Bronchial epithelial cell (primary cell): Measurements from ENCODE around the gene ANKRD53. TPM values are rescaled to one million over a fixed set of nuclear protein-coding genes. Genes with fewer than 3 reads are reported as not detected.
A peak's percentile ranks its signal among the peaks of the same experiment; 100 is the strongest.
"Not testable (repeated sequence)": the region's sequence is repeated elsewhere in the genome, so short reads cannot be mapped to it uniquely, and the experiment has no call there.

ENCODE experiments used
- DNase-seq: peaks from one replicate; pipeline ENCODE4 v3.0.0-alpha.2; 2010; ENCODE audit warnings: low read depth
- FAIRE-seq: peaks from 2 replicates; lab custom pipeline; 2011; peaks lifted over from hg19 to GRCh38; lab: Jason Lieb, UNC
- H3K27me3 ChIP-seq: 2 replicates; pipeline ENCODE4 v1.5.1; 2011; ENCODE audit warnings: low read length; ENCODE audit not compliant: control insufficient read depth, insufficient read depth
- H3K36me3 ChIP-seq: 2 replicates; pipeline ENCODE4 v1.5.1; 2011; ENCODE audit warnings: low read length; ENCODE audit not compliant: control insufficient read depth, insufficient read depth
- H3K4me3 ChIP-seq: 2 replicates; pipeline ENCODE4 v1.5.1; 2011; ENCODE audit warnings: mild to moderate bottlenecking, low read depth, low read length, control low read depth
- total RNA-seq: library from RNA; depleted of rRNA; stranded (reverse); fragments of >200 nt; gene quantifications from 2 replicates; pipeline ENCODE4 v1.2.1, GENCODE V29; 2014
- TF ChIP-seq, protein P1 (sequence below): IDR thresholded peaks from 2 replicates; pipeline ENCODE4 v1.5.1; 2011; ENCODE audit warnings: mild to moderate bottlenecking, moderate library complexity, low read length, control low read depth, inconsistent platforms; ENCODE audit not compliant: insufficient read depth, severe bottlenecking

The ANKRD53 gene
- total RNA-seq, 1 donor from 2014 or later = not detected

DNA sequence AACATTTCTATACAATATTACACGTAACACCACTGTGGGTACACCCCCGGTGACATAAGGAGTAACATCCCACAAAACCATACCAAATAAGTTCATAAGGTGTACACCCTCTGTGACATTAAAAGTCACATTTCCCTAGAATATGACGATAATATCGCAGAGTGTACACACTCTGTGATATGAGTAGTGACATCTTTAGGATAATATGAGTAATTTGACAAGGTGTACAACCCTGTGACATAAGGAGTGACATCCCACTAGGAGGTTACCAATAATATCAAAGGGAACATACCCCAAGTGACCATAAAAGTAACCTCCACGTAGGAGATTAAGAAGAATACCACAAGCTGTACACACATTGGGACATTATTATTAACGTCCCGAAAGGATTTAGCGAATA, 40.2 kb downstream of the ANKRD53 start:
- TF ChIP-seq, protein P1, sequence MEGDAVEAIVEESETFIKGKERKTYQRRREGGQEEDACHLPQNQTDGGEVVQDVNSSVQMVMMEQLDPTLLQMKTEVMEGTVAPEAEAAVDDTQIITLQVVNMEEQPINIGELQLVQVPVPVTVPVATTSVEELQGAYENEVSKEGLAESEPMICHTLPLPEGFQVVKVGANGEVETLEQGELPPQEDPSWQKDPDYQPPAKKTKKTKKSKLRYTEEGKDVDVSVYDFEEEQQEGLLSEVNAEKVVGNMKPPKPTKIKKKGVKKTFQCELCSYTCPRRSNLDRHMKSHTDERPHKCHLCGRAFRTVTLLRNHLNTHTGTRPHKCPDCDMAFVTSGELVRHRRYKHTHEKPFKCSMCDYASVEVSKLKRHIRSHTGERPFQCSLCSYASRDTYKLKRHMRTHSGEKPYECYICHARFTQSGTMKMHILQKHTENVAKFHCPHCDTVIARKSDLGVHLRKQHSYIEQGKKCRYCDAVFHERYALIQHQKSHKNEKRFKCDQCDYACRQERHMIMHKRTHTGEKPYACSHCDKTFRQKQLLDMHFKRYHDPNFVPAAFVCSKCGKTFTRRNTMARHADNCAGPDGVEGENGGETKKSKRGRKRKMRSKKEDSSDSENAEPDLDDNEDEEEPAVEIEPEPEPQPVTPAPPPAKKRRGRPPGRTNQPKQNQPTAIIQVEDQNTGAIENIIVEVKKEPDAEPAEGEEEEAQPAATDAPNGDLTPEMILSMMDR = no peak
- Histone ChIP-seq H3K36me3 (no peaks in the 10 kb centered on the region), H3K27me3 (no peaks in the 10 kb centered on the region), H3K4me3 (no peak overlapping the region)
- DNase-seq = no peak
- FAIRE-seq = no peak

DNA sequence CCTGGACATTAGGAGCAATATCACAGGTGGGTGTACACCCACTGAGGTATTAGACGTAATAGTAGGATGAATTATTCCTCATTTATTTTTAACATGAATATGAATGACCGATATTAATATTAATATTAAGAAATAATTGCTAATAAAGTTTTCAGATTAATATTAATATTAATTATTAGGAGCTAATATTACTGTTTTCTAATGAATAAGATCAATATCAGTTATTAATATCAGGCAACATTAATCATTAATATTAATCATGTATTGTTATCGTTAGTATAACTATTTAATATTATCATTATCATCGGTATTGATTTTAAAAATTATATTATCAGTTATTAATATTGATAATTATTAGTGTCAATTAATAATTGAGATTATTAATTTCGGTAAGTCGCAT, 41.6 kb downstream of the ANKRD53 start:
- not testable (repeated sequence) for H3K36me3 ChIP-seq, H3K27me3 ChIP-seq, H3K4me3 ChIP-seq, FAIRE-seq, DNase-seq

DNA sequence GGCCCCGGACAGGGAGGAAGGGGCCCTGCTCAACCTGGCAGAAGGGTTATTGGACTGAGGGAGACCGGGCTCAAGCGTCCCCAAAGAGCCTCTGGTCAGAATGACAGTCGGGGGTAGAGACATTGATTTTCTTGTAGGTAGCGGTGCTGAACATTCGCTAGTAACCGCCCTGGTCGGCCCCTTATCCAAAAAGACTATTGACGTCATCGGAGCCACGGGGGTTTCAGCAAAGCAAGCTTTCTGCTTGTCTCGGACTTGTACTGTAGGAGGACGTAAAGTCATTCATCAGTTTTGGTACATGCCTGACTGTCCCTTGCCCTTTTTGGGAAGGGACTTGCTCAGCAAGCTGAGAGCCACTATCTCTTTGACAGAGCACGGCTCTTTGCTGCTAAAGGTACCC, 43.0 kb downstream of the ANKRD53 start:
- not testable (repeated sequence) for DNase-seq, H3K36me3 ChIP-seq, H3K4me3 ChIP-seq, H3K27me3 ChIP-seq, FAIRE-seq

DNA sequence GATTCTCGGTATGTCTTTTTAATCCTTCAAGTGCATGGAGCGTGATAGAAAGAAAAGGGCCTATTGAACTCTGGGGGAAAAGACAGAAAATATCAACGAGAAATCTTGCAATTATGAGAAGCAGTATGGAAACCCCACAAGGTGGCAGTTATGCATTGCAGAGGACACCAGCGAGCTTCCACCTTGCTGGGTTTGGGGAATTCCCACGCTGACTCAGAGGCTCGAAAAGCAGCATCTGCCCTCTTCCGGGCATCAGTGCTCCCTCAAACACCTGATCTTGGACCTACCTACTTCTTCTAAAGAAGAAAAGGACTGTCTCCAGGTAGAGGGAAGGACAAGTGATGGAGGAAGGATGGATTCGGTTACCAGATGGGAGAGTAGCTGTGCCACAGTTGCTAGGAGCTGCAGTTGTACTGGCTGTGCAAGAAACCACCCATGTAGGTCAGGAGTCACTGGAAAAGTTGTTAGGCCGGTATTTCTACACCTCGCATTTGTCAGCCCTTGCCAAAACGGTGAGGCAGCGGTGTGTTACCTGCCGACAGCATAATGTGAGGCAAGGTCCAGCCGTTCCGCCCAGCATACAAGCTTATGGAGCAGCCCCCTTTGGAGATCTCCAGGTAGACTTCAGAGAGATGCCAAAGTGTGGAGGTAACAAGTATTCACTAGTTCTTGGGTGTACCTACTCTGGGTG, 45.3 kb downstream of the ANKRD53 start:
- FAIRE-seq, H3K4me3 ChIP-seq, H3K27me3 ChIP-seq, H3K36me3 ChIP-seq: not testable (repeated sequence)
- TF ChIP-seq, protein P1 = peak; percentile 45
- peak; percentile 83 for DNase-seq

Other genes with a start within 250 kb of the ANKRD53 start
- gene ADD2, start 210.4 kb upstream of the ANKRD53 start, total RNA-seq = not detected in 2 replicates
- gene FIGLA, start 188.0 kb upstream of the ANKRD53 start, total RNA-seq = not detected in 2 replicates
- not detected in 2 replicates for gene CLEC4F, start 158.0 kb upstream of the ANKRD53 start, total RNA-seq
- gene CD207, start 142.8 kb upstream of the ANKRD53 start, total RNA-seq = not detected in 2 replicates
- 0.13 TPM in 1 of 2 replicates, not detected in the other for gene VAX2, start 78.1 kb upstream of the ANKRD53 start, total RNA-seq
- 0.64 TPM in 1 of 2 replicates, not detected in the other for gene ATP6V1B1, start 42.7 kb upstream of the ANKRD53 start, total RNA-seq
- 11.1 and 14.1 TPM in 2 replicates for gene TEX261, start 16.2 kb downstream of the ANKRD53 start, total RNA-seq
- 31.3 and 75.0 TPM in 2 replicates for gene NAGK, start 90.0 kb downstream of the ANKRD53 start, total RNA-seq
- 6.1 and 12.8 TPM in 2 replicates for gene MCEE, start 151.6 kb downstream of the ANKRD53 start, total RNA-seq
- 11.4 and 12.1 TPM in 2 replicates for gene MPHOSPH10, start 152.0 kb downstream of the ANKRD53 start, total RNA-seq
- 1.3 and 5.2 TPM in 2 replicates for gene PAIP2B, start 248.5 kb downstream of the ANKRD53 start, total RNA-seq